Mucosa of descending colon (tissue), 3 donors: ENCODE results near the gene CYTH3. TPM values are rescaled to one million over a fixed set of nuclear protein-coding genes. Genes with fewer than 3 reads are reported as not detected.

ENCODE experiments used
- ATAC-seq: fragments of 200-7000 bp; cut with Tn5 transposase; one replicate; pipeline ENCODE4 v1.9.1; 2020; ENCODE audit warnings: mild to moderate bottlenecking, moderate library complexity
- DNase-seq, 3 donors: peaks; one replicate each; pipeline ENCODE4 v3.0.0-alpha.2; 2020
- H3K36me3 ChIP-seq: fragments of 200-600 bp; one replicate; pipeline ENCODE4 v1.8.0; 2021; ENCODE audit warnings: low read depth, mild to moderate bottlenecking
- H3K4me1 ChIP-seq: fragments of 200-600 bp; one replicate; pipeline ENCODE4 v1.8.0; 2021; ENCODE audit warnings: low read depth, mild to moderate bottlenecking
- H3K4me3 ChIP-seq: fragments of 200-600 bp; one replicate; pipeline ENCODE4 v1.8.0; 2021; ENCODE audit warnings: mild to moderate bottlenecking
- H3K9me3 ChIP-seq: fragments of 200-600 bp; one replicate; pipeline ENCODE4 v1.8.0; 2021; ENCODE audit warnings: mild to moderate bottlenecking
- CTCF ChIP-seq: fragments of 200-600 bp; IDR thresholded peaks from one replicate; pipeline ENCODE4 v1.8.0; 2022; ENCODE audit warnings: antibody characterized with exemption, mild to moderate bottlenecking
- intact Hi-C, 2 donors: fragments of 100-400 bp; cut with DNase I in 1 of 2; cut with micrococcal nuclease in 1 of 2; formaldehyde crosslinking; loops; one replicate each; pipeline versions ENCODE4 v1.11.0 to v1.11.1; 2022; cut with DNase I, micrococcal nuclease
- long read RNA-seq, 2 donors: library from polyadenylated mRNA; unstranded; transcript quantifications; one replicate each; pipeline ENCODE4 v2.0.0, GENCODE V29; 2019 to 2021
- total RNA-seq, 3 donors: library from RNA; stranded (reverse); fragmentation: NEBNext Ultra II Directional in 2 of 3; extraction: Animal tissue kit (Norgen Biotek cat#: 25700) in 2 of 3; gene quantifications; one replicate each; pipeline versions ENCODE4 v1.2.1 to v1.2.4, GENCODE V29; 2021 to 2023
- donor health status: DM: no; HTN: no; CAD: no; lungs with moderate emphysema.
- donor health status: DM: no; HTN: no; CAD: no.
- donor health status: DM: no; HTN: yes; CAD: no.

CYTH3 gene, protein sequence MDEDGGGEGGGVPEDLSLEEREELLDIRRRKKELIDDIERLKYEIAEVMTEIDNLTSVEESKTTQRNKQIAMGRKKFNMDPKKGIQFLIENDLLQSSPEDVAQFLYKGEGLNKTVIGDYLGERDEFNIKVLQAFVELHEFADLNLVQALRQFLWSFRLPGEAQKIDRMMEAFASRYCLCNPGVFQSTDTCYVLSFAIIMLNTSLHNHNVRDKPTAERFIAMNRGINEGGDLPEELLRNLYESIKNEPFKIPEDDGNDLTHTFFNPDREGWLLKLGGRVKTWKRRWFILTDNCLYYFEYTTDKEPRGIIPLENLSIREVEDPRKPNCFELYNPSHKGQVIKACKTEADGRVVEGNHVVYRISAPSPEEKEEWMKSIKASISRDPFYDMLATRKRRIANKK
- total RNA-seq: 10 to 100 TPM; 10.4 to 23.2 (median 11.9) TPM
- long read RNA-seq, donor 1, full-length matches to known transcripts: 29 of 41 reads
- long read RNA-seq, donor 1, partial matches to known transcripts: 4 of 41 reads
- long read RNA-seq, donor 1, other reads (novel, unspliced or antisense): 8 of 41 reads
- long read RNA-seq, donor 2, partial matches to known transcripts: 0 of 1 reads
- long read RNA-seq, donor 2, other reads (novel, unspliced or antisense): 1 of 1 reads

GRCh38 chr7:6272481-6273323 lies at the start of gene CYTH3:
Gene CYTH3, minus strand, starts transcription at chr7:6272624. Its CDS starts 117 bp downstream, at chr7:6272507.
- no peak for TF ChIP-seq CTCF
- Histone ChIP-seq H3K4me3 (peak within 1 kb of the TSS; percentile 75), H3K4me1 (peaks cover 23% of the 10 kb centered on the region), H3K9me3 (no peaks in the 10 kb centered on the region), H3K36me3 (no peaks in the 10 kb centered on the region)
- DNase-seq: peak; percentile 85 to 93 (median 86)
- peak; percentile 97 for ATAC-seq
- intact Hi-C loops: loop anchor here in 1 of 2 donors (10.0 kb wide), 1 partner anchor 162 kb away; no protein-coding TSS in a partner anchor

DNA sequence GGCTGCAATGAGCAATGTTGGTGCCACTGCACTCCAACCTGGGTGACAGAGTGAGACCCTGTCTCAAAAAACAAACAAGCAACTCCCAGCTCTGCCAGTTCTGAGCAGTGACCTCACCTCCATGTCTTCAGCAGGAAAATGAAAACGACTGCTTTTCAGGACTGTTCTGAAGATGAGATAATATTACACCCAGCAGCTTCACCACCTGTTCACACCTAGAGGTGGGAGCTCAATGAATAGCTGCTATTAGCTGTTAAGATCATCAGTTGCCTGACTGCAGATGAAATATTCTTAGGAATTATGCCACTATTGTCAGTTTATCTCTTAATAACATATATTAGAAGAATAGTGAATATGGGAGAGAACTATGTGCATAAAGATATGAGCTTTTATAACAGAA lies 48.4 kb upstream of the CYTH3 start:
- H3K4me1 ChIP-seq: peaks cover 3% of the 10 kb centered on the region
- H3K9me3 ChIP-seq: no peaks in the 10 kb centered on the region
- H3K4me3 ChIP-seq: no peak overlapping the region
- intact Hi-C loops: loop anchor here in 1 of 2 donors (5.0 kb wide), 1 partner anchor 163 kb away; no protein-coding TSS in a partner anchor
- DNase-seq: no peak
- H3K36me3 ChIP-seq: no peaks in the 10 kb centered on the region
- ATAC-seq: no peak
- TF ChIP-seq CTCF: no peak

- H3K4me3 ChIP-seq: no peak overlapping the region
- DNase-seq (peak in 2 of 3 donors; percentile 17 to 56), ATAC-seq (peak; percentile 38)
- H3K4me1 ChIP-seq: peaks cover under 1% of the 10 kb centered on the region
- TF ChIP-seq CTCF: no peak
- no peaks in the 10 kb centered on the region for H3K36me3 ChIP-seq
- intact Hi-C loops: no loop called here
- H3K9me3 ChIP-seq: no peaks in the 10 kb centered on the region
These were observed 45.5 kb upstream of the CYTH3 start for GRCh38 chr7:6317797-6318438.

DNA sequence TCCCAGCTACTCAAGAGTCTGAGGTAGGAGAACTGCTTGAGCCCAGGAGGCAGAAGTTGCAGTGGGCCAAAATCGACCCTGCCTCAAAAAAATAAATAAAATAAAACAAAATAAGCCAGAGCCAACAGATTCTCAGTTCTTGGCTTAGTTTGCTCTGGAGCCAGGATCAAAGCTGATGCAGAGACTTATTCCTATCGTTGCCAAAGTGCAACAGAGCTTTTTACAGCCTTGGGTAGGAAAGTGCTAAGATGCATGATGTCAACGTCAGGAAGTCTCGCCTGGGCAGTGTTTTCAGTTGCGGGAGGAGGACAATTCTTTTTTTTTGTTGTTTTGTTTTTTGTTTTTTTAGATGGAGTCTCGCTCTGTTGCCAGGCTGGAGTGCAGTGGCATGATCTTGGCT lies 43.8 kb upstream of the CYTH3 start:
- intact Hi-C loops: no loop called here
- no peak overlapping the region for H3K4me3 ChIP-seq
- ATAC-seq: no peak
- DNase-seq: no peak
- no peaks in the 10 kb centered on the region for H3K4me1 ChIP-seq
- no peaks in the 10 kb centered on the region for H3K9me3 ChIP-seq
- no peak for TF ChIP-seq CTCF
- H3K36me3 ChIP-seq: no peaks in the 10 kb centered on the region

DNA sequence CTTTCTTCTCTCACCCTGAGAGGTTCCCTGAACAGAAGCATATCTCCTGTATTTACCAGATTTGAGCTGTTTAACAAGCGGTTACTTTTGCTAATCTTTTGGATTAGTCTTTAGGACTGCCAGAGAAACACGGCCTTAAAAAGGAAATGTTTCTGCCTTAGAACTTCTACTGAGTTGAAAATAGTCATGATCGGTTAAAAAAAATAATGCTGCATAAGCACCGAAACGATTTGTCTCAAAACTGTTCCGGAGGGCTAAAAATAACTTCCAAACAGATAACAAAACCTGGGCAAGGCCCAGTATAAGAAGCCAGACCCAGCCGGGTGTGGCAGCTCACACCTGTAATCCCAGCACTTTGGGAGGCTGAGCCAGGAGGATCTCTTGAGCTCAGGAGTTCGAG lies 43.3 kb upstream of the CYTH3 start:
- Histone ChIP-seq H3K4me3 (no peak overlapping the region), H3K4me1 (no peaks in the 10 kb centered on the region), H3K36me3 (no peaks in the 10 kb centered on the region), H3K9me3 (no peaks in the 10 kb centered on the region)
- no peak for TF ChIP-seq CTCF
- DNase-seq (no peak), ATAC-seq (no peak)
- intact Hi-C loops: no loop called here
